GM18909 (cell line): ENCODE results near the gene RRP12.
"Not testable (repeated sequence)": the region's sequence is repeated elsewhere in the genome, so short reads cannot be mapped to it uniquely, and the experiment has no call there.

Experiments used
- ATAC-seq: cut with Tn5 transposase; IDR thresholded peaks from one replicate; pipeline ENCODE4 v1.9.1; 2021; ENCODE audit warnings: mild to moderate bottlenecking; ENCODE audit not compliant: unreplicated experiment, poor library complexity

The RRP12 gene, protein sequence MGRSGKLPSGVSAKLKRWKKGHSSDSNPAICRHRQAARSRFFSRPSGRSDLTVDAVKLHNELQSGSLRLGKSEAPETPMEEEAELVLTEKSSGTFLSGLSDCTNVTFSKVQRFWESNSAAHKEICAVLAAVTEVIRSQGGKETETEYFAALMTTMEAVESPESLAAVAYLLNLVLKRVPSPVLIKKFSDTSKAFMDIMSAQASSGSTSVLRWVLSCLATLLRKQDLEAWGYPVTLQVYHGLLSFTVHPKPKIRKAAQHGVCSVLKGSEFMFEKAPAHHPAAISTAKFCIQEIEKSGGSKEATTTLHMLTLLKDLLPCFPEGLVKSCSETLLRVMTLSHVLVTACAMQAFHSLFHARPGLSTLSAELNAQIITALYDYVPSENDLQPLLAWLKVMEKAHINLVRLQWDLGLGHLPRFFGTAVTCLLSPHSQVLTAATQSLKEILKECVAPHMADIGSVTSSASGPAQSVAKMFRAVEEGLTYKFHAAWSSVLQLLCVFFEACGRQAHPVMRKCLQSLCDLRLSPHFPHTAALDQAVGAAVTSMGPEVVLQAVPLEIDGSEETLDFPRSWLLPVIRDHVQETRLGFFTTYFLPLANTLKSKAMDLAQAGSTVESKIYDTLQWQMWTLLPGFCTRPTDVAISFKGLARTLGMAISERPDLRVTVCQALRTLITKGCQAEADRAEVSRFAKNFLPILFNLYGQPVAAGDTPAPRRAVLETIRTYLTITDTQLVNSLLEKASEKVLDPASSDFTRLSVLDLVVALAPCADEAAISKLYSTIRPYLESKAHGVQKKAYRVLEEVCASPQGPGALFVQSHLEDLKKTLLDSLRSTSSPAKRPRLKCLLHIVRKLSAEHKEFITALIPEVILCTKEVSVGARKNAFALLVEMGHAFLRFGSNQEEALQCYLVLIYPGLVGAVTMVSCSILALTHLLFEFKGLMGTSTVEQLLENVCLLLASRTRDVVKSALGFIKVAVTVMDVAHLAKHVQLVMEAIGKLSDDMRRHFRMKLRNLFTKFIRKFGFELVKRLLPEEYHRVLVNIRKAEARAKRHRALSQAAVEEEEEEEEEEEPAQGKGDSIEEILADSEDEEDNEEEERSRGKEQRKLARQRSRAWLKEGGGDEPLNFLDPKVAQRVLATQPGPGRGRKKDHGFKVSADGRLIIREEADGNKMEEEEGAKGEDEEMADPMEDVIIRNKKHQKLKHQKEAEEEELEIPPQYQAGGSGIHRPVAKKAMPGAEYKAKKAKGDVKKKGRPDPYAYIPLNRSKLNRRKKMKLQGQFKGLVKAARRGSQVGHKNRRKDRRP (N-terminal part only)

DNA sequence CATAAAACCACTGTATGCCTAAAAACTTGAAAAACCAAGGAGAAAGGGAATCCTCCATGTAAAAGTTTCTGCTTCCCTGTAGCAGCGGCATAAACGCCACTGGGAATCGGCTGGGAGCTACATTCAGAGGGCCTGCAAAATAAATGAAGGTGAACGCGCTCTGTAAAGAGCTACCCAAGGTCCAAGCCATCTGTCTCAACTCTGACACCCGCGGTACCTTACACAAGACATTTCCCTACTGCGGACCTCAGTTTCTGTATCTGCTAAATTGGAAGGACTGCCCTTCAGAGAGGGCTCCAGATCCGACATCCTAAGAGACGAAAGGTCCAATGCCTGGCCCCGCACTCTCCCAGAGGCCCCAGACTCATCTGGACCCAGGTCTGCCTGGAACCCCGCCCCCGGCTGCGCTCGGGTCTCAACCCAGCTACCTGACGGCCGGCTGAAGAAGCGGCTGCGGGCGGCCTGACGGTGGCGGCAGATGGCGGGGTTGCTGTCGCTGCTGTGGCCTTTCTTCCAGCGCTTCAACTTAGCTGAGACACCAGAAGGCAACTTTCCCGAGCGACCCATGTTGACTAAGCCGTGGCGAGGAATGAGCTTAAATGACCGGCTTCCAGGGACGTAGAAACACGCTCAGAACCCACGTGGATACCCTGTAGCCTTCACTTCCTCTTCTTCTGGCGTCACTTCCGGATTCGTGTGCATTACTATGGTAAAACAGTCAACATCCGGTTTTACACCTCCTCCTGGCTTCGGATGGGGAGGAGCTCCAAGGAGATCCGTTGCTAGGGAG is at the start of gene RRP12:
RRP12 (minus strand) TSS at position 676 of the 790 bp plus-strand sequence; CDS start at position 567, 109 bp downstream.
- peak; percentile 98 for ATAC-seq

- no peak for ATAC-seq
These were observed 49.7 kb upstream of the RRP12 start for GRCh38 chr10:97450828-97451227.

GRCh38 chr10:97445722-97446639 is 44.8 kb upstream of the RRP12 start, which contains the start of the genes EXOSC1 and ZDHHC16:
EXOSC1 (minus strand) TSS chr10:97446006; CDS start chr10:97445985, 21 bp downstream.
ZDHHC16 (plus strand) TSS chr10:97446175; CDS start chr10:97451676, 5,501 bp downstream.
- ATAC-seq: peak; percentile 96

- ATAC-seq: peak; percentile 4
These were observed 44.2 kb upstream of the RRP12 start for GRCh38 chr10:97445357-97445721.

DNA sequence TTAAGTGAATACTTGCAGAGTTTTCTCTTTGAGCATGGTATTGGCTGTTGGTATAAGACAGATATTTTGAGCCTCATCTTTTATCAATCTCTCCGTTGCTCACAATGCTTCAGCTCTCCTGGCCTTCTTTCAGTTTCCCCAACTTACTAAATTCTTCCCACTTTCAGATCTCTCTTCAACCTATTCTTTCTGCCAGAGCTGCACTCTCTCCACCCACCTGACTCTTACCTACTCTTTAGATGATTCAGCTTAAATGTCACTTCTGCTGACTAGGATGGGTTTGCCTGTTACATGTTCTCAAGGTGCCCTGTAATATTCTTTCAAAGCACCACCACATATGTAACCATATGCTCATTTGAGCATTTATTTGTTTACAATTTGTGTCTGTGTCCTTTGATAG is 43.1 kb upstream of the RRP12 start:
- no peak for ATAC-seq

DNA sequence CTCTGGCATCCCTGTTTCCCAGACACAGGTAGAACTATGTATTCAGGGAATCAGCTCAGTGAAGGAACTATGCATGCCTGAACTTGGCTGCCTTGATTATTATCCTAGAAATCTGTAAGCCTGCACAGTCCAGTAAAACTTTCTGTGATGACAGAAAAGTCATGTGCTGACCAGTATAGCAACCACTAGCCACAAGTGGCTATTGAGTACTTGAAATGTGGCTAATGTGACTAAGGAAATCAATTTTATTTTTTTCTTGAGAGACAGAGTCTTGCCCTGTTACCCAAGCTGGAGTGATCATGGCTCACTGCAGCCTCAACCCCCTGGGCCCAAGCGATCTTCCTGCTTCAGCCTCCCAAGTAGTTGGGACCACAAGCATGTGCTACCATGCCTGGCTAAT is 41.1 kb upstream of the RRP12 start:
- no peak for ATAC-seq

DNA sequence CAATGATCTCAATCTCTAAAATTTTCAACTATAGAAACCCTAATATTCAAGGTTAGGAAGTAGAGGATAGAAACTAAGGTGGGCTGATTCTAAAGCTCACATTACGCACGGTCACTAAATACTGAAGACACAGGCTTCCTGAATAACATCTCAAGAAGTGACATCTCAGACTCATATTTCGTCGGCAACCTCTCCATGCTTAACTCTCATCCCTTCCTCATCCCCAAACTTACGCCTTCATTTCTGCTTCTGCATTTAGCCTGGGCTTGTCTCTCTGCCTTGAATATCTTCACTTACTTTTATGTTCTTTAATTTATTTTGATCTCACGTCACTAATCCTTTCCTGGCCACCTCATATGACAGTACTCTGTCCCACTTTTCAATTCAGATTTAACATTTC is 34.1 kb upstream of the RRP12 start:
- ATAC-seq: no peak

DNA sequence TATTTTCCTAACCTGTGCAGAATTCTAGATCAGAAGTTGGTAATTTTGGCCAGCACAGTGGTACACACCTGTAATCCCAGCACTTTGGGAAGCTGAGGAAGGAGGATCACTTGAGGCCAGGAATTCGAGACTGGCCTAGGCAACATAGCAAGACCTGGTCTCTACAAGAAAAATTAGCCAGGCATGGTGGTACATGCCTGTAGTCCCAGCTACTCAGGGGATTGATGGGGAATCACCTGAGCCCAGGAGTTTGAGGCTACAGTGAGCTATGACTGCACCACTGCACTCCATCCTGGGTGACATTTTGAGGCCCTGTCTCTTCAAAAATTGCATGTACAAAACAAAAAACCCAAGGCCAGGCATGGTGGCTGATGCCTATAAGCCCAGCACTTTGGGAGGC is 33.4 kb upstream of the RRP12 start:
- ATAC-seq: no peak

DNA sequence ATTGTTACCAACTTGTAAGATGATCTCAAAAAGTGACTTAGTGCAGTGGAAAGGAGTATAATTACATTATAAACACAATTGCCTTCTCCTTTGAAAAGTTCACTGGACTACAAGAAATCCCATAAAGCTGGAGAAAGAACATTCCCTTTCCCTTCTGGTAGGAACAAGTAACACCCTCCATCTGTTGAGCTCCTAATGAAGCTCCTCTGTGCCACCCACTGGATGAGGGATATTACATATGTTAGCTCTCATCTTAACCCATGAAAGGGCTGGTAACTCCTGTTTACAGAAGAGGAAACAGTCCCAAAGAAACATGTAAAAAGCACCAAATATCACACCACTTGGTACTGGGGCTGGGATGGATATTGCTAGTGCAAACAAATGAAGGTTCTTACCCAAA is 32.9 kb upstream of the RRP12 start:
- no peak for ATAC-seq

DNA sequence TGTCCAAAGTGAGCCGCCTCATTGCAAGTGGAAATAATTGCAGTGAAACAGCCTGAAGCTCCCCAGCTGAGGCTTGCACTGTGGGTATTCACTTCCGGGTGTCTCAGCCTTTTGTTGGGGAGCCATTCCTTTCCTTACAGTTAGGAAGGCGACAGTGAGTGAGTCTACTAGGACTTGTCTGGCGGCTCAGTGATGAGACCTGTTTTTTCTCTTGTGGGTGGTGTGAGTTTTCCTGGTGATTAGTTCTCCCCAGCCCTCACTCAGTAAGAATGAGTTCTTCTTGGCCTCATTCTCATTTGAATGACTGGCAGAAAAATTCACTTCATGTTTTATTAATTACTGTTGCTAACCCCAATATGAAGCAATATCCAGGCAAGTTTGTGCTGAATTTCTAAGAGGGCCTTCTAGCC is 27.4 kb upstream of the RRP12 start:
- no peak for ATAC-seq

DNA sequence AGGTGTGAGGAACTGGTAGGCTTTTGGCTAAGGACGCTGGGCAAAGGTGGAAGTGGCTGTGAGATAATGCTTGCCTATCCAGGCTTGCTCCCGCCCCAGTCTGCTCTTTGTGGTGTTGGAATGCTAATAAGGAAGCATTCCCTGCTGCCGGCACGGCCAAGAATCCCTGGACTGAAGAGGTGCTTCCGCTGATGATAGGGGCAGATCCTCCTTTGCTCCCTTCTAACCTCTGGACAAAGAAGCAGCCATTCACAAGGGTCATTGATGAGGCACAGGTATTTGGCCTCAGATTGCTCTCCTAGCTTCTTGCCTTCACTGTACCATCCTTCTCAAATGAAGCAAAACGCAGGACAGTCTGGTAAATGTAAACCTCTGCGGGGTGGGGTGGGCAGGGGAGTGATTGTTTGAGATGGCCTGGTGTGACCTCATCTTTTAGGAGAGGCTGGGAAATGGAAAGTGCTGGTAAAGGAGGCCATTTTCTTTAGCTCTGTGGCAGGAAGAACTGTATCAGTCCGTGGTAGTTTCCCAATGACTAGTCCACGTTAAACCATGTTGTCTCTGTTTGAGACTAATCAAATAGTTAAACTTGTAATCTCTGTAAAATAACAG is 26.5 kb upstream of the RRP12 start:
- no peak for ATAC-seq

GRCh38 chr10:97426776-97427570 is 25.8 kb upstream of the RRP12 start:
- no peak for ATAC-seq

GRCh38 chr10:97425964-97426775 is 25.0 kb upstream of the RRP12 start, which contains the start of gene PGAM1:
PGAM1 (plus strand) TSS chr10:97426191; CDS start chr10:97426308, 117 bp downstream.
- ATAC-seq: peak; percentile 89

DNA sequence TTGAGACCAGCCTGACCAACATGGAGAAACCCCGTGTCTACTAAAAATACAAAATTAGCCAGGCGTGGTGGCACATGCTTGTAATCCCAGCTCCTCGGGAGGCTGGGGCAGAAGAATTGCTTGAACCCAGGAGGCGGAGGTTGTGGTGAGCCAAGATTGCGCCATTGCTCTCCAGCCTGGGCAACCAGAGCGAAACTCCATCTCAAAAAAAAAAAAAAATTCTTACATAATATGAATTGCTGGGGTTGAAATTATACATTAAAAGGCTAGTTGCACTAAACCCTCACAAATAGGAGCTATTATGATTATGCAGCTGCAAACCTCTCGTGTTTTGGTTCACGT is 22.6 kb upstream of the RRP12 start:
- ATAC-seq: not testable (repeated sequence)

DNA sequence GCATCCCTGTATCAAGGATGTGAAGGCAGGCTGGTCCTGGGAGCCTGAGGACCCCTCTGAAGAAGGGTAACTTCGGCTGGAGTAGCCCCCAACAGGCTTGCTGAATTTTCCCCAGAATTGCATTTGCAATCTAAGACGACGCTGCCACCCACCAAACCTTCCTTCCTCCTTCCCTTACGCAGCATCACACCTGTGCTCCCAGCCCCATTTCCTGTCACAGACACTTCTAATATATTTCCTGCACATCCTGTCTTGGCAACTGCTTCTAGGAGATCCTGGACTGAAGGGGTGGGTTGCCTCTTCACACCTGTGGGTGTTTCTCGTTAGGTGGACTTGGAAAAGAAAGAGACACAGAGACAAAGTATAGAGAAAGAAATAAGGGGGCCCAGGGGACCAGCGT is 15.4 kb upstream of the RRP12 start:
- ATAC-seq: no peak

- no peak for ATAC-seq
These were observed 11.8 kb upstream of the RRP12 start for GRCh38 chr10:97412891-97413304.
